ENCODE measurements around the gene NPRL2. TPM values are rescaled to one million over a fixed set of nuclear protein-coding genes. Genes with fewer than 3 reads are reported as not detected.

Gene NPRL2
- total and polyA plus RNA-seq, 9 of the 15 experiments (the other 6 are each of a cell fraction or from before 2014, with no cell fraction given), result 17.4 to 40.4 (median 24.4) TPM

DNA sequence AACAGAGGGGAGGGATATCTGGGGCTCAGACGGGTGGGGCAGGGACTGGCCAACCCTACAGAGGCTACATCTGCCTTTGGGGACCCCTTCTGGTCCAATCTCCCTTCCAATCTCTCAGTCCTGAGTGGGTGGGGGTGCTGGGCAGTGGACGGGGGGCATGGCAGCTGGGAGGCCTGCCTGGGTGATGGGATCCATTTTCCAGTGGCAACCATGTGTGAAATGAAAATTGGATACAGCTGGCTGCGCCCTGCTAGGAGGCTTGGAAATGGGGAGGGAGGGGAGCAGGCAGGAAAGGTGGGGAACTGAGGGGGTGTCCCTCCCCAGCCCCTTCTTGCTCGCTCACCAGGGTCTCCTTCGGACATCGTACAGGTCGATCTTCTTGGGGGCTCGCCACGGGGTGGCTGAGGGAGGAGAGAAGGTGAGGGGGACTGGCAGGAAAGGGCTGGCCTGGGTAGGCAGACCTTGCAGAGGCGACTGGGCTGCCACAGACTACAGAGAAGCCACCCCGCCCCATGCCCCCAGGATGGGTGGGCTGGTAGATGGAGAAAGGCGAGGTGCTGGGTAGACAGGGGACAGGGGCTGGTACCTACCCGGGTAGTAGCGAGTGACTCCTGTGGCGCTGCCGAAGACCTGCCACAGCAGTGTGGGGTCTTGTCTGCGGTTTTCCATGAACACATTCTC, 30.0 kb upstream of the NPRL2 start:
- H3K27me3 ChIP-seq (ENCODE audit: control insufficient read depth in 2 of 2, insufficient read depth in 2 of 2, low read length in 2 of 2), result peaks cover 0 to 32% of the 10 kb centered on the region in 2 experiments; a peak in 4 of 5 replicates
- ChIA-PET CTCF (ENCODE audit: low intra/inter-chr PET ratio) (no interaction called here), POLR2A (interaction anchor here (0.7 kb wide), 2 partner anchors 10 to 787 kb away, joined by 3 read pairs; no protein-coding TSS in a partner anchor)
- no TSS peak for BruUV-seq (replicated peaks)
- FAIRE-seq (no peak), ATAC-seq (no peak), DNase-seq (ENCODE audit: extremely low read depth in 1 of 4, low spot score in 3 of 4) (no peak)
- no peak overlapping the region for H3K9ac ChIP-seq (ENCODE audit: insufficient read depth in 1 of 2, low read depth in 2 of 2, low read length in 2 of 2)
- no peaks in the 10 kb centered on the region for H3K9me1 ChIP-seq (ENCODE audit: control insufficient read depth, insufficient read depth, low read length)
- H3K79me2 ChIP-seq (ENCODE audit: control insufficient read depth, insufficient read depth, low read length), result no peaks in the 10 kb centered on the region
- H2AFZ ChIP-seq (ENCODE audit: low read depth, low read length), result no peak overlapping the region
- no peaks in the 10 kb centered on the region for H3K36me3 ChIP-seq (ENCODE audit: control insufficient read depth, insufficient read depth, low read length)
- no peak overlapping the region for H3K27ac ChIP-seq (ENCODE audit: extremely low read depth, low read depth, low read length)
- H3K4me3 ChIP-seq, result no peak overlapping the region
- H3K4me1 ChIP-seq (replicated peaks in 1 of 2; ENCODE audit: control insufficient read depth in 2 of 2, insufficient read depth in 2 of 2, low read length in 2 of 2), result peaks cover 0 to 20% of the 10 kb centered on the region in 2 experiments; a peak in 3 of 5 replicates
- intact Hi-C loops (cut with micrococcal nuclease), result no loop called here
- no peak overlapping the region for H3K4me2 ChIP-seq (ENCODE audit: insufficient read depth, low read length)
- in situ Hi-C loops (cut with MboI), result no loop called here
- 3% methylated on average over 15 of the region's 17 CpGs for WGBS (ENCODE audit: insufficient coverage, low coverage, missing lambda C conversion rate)
- no peaks in the 10 kb centered on the region for H3K9me3 ChIP-seq (replicated peaks; ENCODE audit: control insufficient read depth, insufficient read depth, low read depth, low read length)
- no peaks in the 10 kb centered on the region for H4K20me1 ChIP-seq (replicated peaks; ENCODE audit: control insufficient read depth, insufficient read depth, low read length)
- TF ChIP-seq ASH1L (IDR thresholded peaks at IDR 0.05; ENCODE audit: borderline replicate concordance, low read depth, partially characterized antibody) (no peak), CBX8 (IDR thresholded peaks at IDR 0.05; ENCODE audit: borderline replicate concordance, extremely low read depth, low read depth, low read length, poor library complexity, severe bottlenecking) (no peak), OTX1 (CRISPR knock-in tag; IDR thresholded peaks at IDR 0.05) (no peak), ZNF668 (CRISPR knock-in tag; IDR thresholded peaks at IDR 0.05) (no peak)
- TF ChIP-seq, protein P1, sequence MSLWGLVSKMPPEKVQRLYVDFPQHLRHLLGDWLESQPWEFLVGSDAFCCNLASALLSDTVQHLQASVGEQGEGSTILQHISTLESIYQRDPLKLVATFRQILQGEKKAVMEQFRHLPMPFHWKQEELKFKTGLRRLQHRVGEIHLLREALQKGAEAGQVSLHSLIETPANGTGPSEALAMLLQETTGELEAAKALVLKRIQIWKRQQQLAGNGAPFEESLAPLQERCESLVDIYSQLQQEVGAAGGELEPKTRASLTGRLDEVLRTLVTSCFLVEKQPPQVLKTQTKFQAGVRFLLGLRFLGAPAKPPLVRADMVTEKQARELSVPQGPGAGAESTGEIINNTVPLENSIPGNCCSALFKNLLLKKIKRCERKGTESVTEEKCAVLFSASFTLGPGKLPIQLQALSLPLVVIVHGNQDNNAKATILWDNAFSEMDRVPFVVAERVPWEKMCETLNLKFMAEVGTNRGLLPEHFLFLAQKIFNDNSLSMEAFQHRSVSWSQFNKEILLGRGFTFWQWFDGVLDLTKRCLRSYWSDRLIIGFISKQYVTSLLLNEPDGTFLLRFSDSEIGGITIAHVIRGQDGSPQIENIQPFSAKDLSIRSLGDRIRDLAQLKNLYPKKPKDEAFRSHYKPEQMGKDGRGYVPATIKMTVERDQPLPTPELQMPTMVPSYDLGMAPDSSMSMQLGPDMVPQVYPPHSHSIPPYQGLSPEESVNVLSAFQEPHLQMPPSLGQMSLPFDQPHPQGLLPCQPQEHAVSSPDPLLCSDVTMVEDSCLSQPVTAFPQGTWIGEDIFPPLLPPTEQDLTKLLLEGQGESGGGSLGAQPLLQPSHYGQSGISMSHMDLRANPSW (CRISPR knock-in tag; IDR thresholded peaks at IDR 0.05), result no peak
- TF ChIP-seq, protein P2, sequence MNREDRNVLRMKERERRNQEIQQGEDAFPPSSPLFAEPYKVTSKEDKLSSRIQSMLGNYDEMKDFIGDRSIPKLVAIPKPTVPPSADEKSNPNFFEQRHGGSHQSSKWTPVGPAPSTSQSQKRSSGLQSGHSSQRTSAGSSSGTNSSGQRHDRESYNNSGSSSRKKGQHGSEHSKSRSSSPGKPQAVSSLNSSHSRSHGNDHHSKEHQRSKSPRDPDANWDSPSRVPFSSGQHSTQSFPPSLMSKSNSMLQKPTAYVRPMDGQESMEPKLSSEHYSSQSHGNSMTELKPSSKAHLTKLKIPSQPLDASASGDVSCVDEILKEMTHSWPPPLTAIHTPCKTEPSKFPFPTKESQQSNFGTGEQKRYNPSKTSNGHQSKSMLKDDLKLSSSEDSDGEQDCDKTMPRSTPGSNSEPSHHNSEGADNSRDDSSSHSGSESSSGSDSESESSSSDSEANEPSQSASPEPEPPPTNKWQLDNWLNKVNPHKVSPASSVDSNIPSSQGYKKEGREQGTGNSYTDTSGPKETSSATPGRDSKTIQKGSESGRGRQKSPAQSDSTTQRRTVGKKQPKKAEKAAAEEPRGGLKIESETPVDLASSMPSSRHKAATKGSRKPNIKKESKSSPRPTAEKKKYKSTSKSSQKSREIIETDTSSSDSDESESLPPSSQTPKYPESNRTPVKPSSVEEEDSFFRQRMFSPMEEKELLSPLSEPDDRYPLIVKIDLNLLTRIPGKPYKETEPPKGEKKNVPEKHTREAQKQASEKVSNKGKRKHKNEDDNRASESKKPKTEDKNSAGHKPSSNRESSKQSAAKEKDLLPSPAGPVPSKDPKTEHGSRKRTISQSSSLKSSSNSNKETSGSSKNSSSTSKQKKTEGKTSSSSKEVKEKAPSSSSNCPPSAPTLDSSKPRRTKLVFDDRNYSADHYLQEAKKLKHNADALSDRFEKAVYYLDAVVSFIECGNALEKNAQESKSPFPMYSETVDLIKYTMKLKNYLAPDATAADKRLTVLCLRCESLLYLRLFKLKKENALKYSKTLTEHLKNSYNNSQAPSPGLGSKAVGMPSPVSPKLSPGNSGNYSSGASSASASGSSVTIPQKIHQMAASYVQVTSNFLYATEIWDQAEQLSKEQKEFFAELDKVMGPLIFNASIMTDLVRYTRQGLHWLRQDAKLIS (CRISPR knock-in tag; IDR thresholded peaks at IDR 0.05), result no peak
- TF ChIP-seq, protein P3, sequence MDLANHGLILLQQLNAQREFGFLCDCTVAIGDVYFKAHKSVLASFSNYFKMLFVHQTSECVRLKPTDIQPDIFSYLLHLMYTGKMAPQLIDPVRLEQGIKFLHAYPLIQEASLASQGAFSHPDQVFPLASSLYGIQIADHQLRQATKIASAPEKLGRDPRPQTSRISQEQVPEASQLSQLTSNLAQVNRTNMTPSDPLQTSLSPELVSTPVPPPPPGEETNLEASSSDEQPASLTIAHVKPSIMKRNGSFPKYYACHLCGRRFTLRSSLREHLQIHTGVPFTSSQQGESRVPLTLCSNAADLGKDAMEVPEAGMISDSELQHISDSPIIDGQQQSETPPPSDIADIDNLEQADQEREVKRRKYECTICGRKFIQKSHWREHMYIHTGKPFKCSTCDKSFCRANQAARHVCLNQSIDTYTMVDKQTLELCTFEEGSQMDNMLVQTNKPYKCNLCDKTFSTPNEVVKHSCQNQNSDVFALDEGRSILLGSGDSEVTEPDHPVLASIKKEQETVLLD (IDR thresholded peaks at IDR 0.05), result no peak
- TF ChIP-seq, protein P4, sequence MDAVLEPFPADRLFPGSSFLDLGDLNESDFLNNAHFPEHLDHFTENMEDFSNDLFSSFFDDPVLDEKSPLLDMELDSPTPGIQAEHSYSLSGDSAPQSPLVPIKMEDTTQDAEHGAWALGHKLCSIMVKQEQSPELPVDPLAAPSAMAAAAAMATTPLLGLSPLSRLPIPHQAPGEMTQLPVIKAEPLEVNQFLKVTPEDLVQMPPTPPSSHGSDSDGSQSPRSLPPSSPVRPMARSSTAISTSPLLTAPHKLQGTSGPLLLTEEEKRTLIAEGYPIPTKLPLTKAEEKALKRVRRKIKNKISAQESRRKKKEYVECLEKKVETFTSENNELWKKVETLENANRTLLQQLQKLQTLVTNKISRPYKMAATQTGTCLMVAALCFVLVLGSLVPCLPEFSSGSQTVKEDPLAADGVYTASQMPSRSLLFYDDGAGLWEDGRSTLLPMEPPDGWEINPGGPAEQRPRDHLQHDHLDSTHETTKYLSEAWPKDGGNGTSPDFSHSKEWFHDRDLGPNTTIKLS (IDR thresholded peaks at IDR 0.05; ENCODE audit: borderline replicate concordance, low read depth), result no peak
- TF ChIP-seq, protein P5, sequence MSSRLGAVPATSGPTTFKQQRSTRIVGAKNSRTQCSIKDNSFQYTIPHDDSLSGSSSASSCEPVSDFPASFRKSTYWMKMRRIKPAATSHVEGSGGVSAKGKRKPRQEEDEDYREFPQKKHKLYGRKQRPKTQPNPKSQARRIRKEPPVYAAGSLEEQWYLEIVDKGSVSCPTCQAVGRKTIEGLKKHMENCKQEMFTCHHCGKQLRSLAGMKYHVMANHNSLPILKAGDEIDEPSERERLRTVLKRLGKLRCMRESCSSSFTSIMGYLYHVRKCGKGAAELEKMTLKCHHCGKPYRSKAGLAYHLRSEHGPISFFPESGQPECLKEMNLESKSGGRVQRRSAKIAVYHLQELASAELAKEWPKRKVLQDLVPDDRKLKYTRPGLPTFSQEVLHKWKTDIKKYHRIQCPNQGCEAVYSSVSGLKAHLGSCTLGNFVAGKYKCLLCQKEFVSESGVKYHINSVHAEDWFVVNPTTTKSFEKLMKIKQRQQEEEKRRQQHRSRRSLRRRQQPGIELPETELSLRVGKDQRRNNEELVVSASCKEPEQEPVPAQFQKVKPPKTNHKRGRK (tag; IDR thresholded peaks at IDR 0.05), result no peak

All from K562 (cell line).